OCI-LY7 (cell line): ENCODE measurements around the gene NFATC1. TPM values are rescaled to one million over a fixed set of nuclear protein-coding genes. Genes with fewer than 3 reads are reported as not detected.

Experiments used
- BruUV-seq: library from RNA; stranded (reverse); fragments of 400-500 nt; replicated peaks from 2 replicates; lab custom pipeline; 2021; lab: Mats Ljungman, UMichigan
- CTCF ChIA-PET: fragments of 300-600 bp; sonication (Branson Sonifier 250); formaldehyde crosslinking; loops from one replicate; lab custom pipeline; 2022; ENCODE audit warnings: antibody characterized with exemption; ENCODE audit not compliant: unreplicated experiment; lab: Charles Lee
- POLR2A ChIA-PET: fragments of 300-600 bp; sonication (Branson Sonifier 250); formaldehyde crosslinking; loops from one replicate; lab custom pipeline; 2022; ENCODE audit warnings: antibody characterized with exemption; lab: Charles Lee
- DNase-seq: peaks from one replicate; pipeline ENCODE4 v3.0.0-alpha.2; 2015; ENCODE audit warnings: low spot score
- H2AFZ ChIP-seq: fragments of 200-600 bp; sonication (generic), shearing (Covaris generic); 2 replicates; pipeline ENCODE4 v1.6.1; 2014; ENCODE audit warnings: mild to moderate bottlenecking, antibody characterized with exemption, low read length, moderate library complexity
- H3K27ac ChIP-seq: fragments of 200-600 bp; sonication (generic); 2 replicates; pipeline ENCODE4 v1.5.1; 2014; ENCODE audit warnings: mixed run types, low read depth, mild to moderate bottlenecking, moderate library complexity, low read length, inconsistent platforms; ENCODE audit not compliant: poor library complexity, severe bottlenecking
- H3K36me3 ChIP-seq: fragments of 200-600 bp; sonication (generic); 2 replicates; pipeline ENCODE4 v1.6.1; 2014; ENCODE audit warnings: mild to moderate bottlenecking, antibody characterized with exemption, low read length, moderate library complexity, mixed read lengths; ENCODE audit not compliant: insufficient read depth
- H3K4me1 ChIP-seq: fragments of 200-600 bp; sonication (generic); 2 replicates; pipeline ENCODE4 v1.5.1; 2014; ENCODE audit warnings: mild to moderate bottlenecking, low read length; ENCODE audit not compliant: insufficient read depth, poor library complexity, severe bottlenecking
- H3K4me2 ChIP-seq: fragments of 200-600 bp; sonication (generic); 2 replicates; pipeline ENCODE4 v1.6.1; 2014; ENCODE audit warnings: mild to moderate bottlenecking, low read length
- H3K4me3 ChIP-seq: fragments of 200-600 bp; sonication (generic); 2 replicates; pipeline ENCODE4 v1.5.1; 2014; ENCODE audit warnings: mild to moderate bottlenecking, low read depth, low read length; ENCODE audit not compliant: poor library complexity, severe bottlenecking
- H3K79me2 ChIP-seq: fragments of 200-600 bp; sonication (generic); 2 replicates; pipeline ENCODE4 v1.6.1; 2016; ENCODE audit warnings: low read depth, mild to moderate bottlenecking, low read length, moderate library complexity, mixed read lengths; ENCODE audit not compliant: insufficient read depth
- H3K9me2 ChIP-seq: fragments of 200-600 bp; sonication (generic); 2 replicates; pipeline ENCODE4 v1.6.1; 2016; ENCODE audit warnings: mild to moderate bottlenecking, low read length, mixed read lengths; ENCODE audit not compliant: insufficient read depth
- H3K9me3 ChIP-seq: fragments of 200-600 bp; sonication (generic); 2 replicates; pipeline ENCODE4 v1.6.1; 2014; ENCODE audit warnings: mild to moderate bottlenecking, mixed run types, low read length, mixed read lengths
- H4K20me1 ChIP-seq: fragments of 200-600 bp; sonication (generic); 2 replicates; pipeline ENCODE4 v1.6.1; 2014; ENCODE audit warnings: mild to moderate bottlenecking, antibody characterized with exemption, low read length, moderate library complexity, mixed read lengths; ENCODE audit not compliant: insufficient read depth
- EZH2phosphoT487 ChIP-seq: fragments of 200-600 bp; sonication (generic); IDR thresholded peaks from 2 replicates; pipeline ENCODE4 v1.6.1; 2018; ENCODE audit warnings: low read depth, borderline replicate concordance, mild to moderate bottlenecking, mixed run types, antibody characterized with exemption, low read length, moderate library complexity, mixed read lengths
- intact Hi-C: fragments of 100-400 bp; cut with micrococcal nuclease; formaldehyde crosslinking; loops from one replicate; pipeline ENCODE4 v1.10.0; 2022; ENCODE audit not compliant: unreplicated experiment
- total RNA-seq, 2 experiments: library from RNA; depleted of rRNA in 1 of 2; stranded (reverse); fragments of >200 nt in 1 of 2; shearing (Covaris generic) in 1 of 2; gene quantifications; 2 replicates each; pipeline ENCODE4 v1.2.3, GENCODE V29; 2014 to 2022
- TF ChIP-seq, protein P1 (sequence below): fragments of 200-600 bp; sonication (generic); conservative IDR thresholded peaks from 2 replicates; pipeline ENCODE4 v1.5.1; 2014; ENCODE audit warnings: mild to moderate bottlenecking, antibody characterized with exemption, low read length, moderate library complexity, mixed read lengths

The NFATC1 gene
- total RNA-seq, 2 experiments from 2014 or later: 23.6 to 50.4 TPM

DNA sequence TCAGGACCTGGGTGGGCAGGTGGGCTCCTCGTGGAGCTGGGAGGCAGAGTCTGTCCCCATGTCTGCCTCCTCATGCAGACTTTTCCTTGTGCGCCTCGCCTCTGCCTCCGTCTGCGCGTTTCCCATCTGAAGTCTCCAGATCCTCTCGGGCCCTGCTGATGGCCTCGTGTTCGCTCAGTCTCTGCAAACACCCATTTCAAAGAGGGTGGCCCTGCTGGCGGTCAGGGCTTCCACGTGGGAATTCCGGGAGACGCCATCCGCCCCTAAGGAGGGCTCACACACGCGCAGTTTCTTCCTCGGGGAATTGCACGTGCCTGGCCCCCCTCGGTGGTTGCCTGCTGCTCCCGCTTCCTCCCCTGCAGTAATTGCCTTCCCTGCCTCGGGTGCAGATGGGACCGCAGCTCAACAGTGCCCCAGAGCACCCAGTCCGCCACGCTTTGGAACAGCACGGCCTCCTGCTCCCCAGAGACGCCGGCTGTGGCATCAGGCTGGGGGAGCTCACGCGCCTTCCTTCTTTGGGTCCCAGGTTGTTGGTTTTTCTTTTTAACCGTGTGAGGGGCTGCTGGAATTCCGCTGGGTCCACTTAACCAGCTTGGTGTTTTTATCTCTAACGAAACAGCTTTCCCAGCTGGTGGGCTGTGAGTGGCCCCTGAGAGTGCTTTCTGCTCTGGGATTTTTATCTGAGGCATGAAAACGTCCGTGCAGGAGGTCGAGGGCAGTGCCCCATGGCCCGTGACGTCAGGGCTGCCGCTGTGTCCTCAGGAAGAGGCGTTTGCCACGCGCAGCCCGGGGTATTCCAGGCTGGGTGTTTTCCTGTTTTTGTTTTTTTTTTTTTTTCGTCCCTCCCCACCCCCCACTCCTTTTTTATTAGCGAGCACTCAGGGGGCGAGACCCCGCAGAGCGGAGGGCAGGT is 16.1 kb downstream of the NFATC1 start:
- Histone ChIP-seq H3K9me2 (no peaks in the 10 kb centered on the region), H4K20me1 (no peaks in the 10 kb centered on the region), H2AFZ (no peak overlapping the region), H3K4me1 (no peaks in the 10 kb centered on the region), H3K4me2 (no peak overlapping the region), H3K36me3 (peaks cover 51% of the 10 kb centered on the region), H3K9me3 (no peaks in the 10 kb centered on the region), H3K4me3 (no peak overlapping the region), H3K79me2 (peaks cover 23% of the 10 kb centered on the region; the same call in 1 of the 2 replicates), H3K27ac (no peak overlapping the region)
- TF ChIP-seq, protein P1, sequence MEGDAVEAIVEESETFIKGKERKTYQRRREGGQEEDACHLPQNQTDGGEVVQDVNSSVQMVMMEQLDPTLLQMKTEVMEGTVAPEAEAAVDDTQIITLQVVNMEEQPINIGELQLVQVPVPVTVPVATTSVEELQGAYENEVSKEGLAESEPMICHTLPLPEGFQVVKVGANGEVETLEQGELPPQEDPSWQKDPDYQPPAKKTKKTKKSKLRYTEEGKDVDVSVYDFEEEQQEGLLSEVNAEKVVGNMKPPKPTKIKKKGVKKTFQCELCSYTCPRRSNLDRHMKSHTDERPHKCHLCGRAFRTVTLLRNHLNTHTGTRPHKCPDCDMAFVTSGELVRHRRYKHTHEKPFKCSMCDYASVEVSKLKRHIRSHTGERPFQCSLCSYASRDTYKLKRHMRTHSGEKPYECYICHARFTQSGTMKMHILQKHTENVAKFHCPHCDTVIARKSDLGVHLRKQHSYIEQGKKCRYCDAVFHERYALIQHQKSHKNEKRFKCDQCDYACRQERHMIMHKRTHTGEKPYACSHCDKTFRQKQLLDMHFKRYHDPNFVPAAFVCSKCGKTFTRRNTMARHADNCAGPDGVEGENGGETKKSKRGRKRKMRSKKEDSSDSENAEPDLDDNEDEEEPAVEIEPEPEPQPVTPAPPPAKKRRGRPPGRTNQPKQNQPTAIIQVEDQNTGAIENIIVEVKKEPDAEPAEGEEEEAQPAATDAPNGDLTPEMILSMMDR: no peak
- TF ChIP-seq EZH2phosphoT487: no peak
- intact Hi-C loops: no loop called here
- no TSS peak for BruUV-seq
- CTCF ChIA-PET: no interaction called here
- POLR2A ChIA-PET: interaction anchor here (0.6 kb wide), 1 partner anchor 81 kb away, joined by 7 read pairs; no protein-coding TSS in a partner anchor
- no peak for DNase-seq

DNA sequence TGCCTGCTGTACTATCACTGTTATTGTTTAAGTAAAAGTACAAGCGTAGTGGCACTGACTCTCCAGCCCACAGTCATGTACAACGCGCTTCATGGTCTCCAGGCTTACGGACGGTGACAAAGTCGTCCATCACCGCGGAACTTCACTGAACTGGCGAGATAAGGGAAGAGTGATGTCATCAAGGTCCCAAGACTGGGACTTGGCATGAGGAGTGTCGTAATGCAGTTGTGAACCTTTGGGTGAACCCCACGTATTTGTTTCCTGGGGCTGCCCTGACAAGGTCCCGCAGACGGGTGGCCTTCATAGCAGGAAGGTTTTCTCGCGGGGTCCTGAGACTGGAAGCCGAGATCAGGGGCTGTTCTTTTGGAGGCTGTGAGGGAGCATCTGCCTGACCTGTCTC is 17.3 kb downstream of the NFATC1 start:
- no peak for DNase-seq
- ChIA-PET CTCF (no interaction called here), POLR2A (no interaction called here)
- TSS peak; percentile 22 for BruUV-seq
- Histone ChIP-seq H3K4me3 (no peak overlapping the region), H3K9me3 (no peaks in the 10 kb centered on the region), H3K4me1 (no peaks in the 10 kb centered on the region), H3K36me3 (peaks cover 43% of the 10 kb centered on the region), H3K4me2 (no peak overlapping the region), H3K9me2 (no peaks in the 10 kb centered on the region), H3K79me2 (peaks cover 16% of the 10 kb centered on the region; the same call in 1 of the 2 replicates), H3K27ac (no peak overlapping the region), H2AFZ (no peak overlapping the region), H4K20me1 (no peaks in the 10 kb centered on the region)
- TF ChIP-seq EZH2phosphoT487: no peak
- TF ChIP-seq, protein P1: no peak
- intact Hi-C loops: no loop called here

DNA sequence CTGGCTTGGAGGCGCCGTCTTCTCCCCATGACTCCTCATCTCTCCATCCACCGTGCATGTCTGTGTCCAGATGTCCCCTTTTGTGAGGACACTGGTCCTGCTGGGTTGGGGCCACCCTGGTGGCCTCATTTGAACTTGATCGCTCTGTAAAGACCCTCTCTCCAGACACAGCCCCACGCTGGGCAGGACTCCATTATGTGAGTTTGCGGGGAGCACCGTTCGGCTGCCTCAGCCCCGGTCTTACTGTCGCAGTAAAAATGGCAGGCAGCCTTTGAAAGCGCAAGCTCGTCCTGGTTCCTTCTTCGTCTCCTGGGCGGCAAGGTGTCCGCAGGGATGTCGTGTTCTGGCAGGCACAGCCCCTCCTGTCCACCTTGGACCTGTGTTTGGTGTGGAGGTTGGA is 17.7 kb downstream of the NFATC1 start:
- H3K9me3 ChIP-seq: no peaks in the 10 kb centered on the region
- no TSS peak for BruUV-seq
- H3K4me2 ChIP-seq: no peak overlapping the region
- no peaks in the 10 kb centered on the region for H4K20me1 ChIP-seq
- H3K27ac ChIP-seq: no peak overlapping the region
- intact Hi-C loops: no loop called here
- TF ChIP-seq, protein P1: no peak
- TF ChIP-seq EZH2phosphoT487: no peak
- ChIA-PET POLR2A (no interaction called here), CTCF (no interaction called here)
- no peaks in the 10 kb centered on the region for H3K4me1 ChIP-seq
- peaks cover 41% of the 10 kb centered on the region for H3K36me3 ChIP-seq
- no peak overlapping the region for H2AFZ ChIP-seq
- H3K4me3 ChIP-seq: no peak overlapping the region
- no peak for DNase-seq
- H3K79me2 ChIP-seq: peaks cover 12% of the 10 kb centered on the region; the same call in 1 of the 2 replicates
- no peaks in the 10 kb centered on the region for H3K9me2 ChIP-seq
